K562 (cell line): ENCODE results near the gene GLIPR1L1. TPM values are rescaled to one million over a fixed set of nuclear protein-coding genes. Genes with fewer than 3 reads are reported as not detected.

Experiments used
- ATAC-seq: fragments of 200-7000 bp; cut with Tn5 transposase; 3 replicates; pipeline ENCODE4 v1.9.1; 2020; ENCODE audit warnings: moderate library complexity
- BruUV-seq: library from RNA; stranded (reverse); fragments of 400-500 nt; replicated peaks from 2 replicates; lab custom pipeline; 2021; lab: Mats Ljungman, UMichigan
- CTCF ChIA-PET: fragments of 300-600 bp; formaldehyde crosslinking; extraction: SDS; loops from one replicate; lab custom pipeline; 2021; ENCODE audit warnings: low intra/inter-chr PET ratio; lab: Yijun Ruan, JAX
- POLR2A ChIA-PET: fragments of 300-600, 350-650 bp; sonication (Branson Sonifier 250); formaldehyde crosslinking; extraction: SDS; loops from one replicate; lab custom pipeline; 2021; ENCODE audit warnings: antibody characterized with exemption, inconsistent platforms; lab: Yijun Ruan, JAX
- DNase-seq, 4 experiments: peaks; one replicate each; pipeline versions ENCODE4 v3.0.0 to v3.0.0-alpha.2; 2011 to 2018; ENCODE audit warnings: low spot score in 3 of 4, mixed read lengths in 3 of 4; ENCODE audit errors: extremely low read depth in 1 of 4
- FAIRE-seq: peaks from 2 replicates; lab custom pipeline; 2011; peaks lifted over from hg19 to GRCh38; lab: Jason Lieb, UNC
- H2AFZ ChIP-seq: 2 replicates; pipeline ENCODE4 v1.6.0; 2011; ENCODE audit warnings: low read depth, low read length, control low read depth, inconsistent platforms
- H3K27ac ChIP-seq: fragments of 200-600 bp; 3 replicates; pipeline ENCODE4 v1.8.0; 2011; ENCODE audit warnings: low read depth, mild to moderate bottlenecking, control low read depth, inconsistent platforms, low read length, moderate library complexity, mixed read lengths; ENCODE audit errors: extremely low read depth
- H3K27me3 ChIP-seq, 2 experiments: fragments of 300-600 bp in 1 of 2; 2 replicates in 1 of 2; 3 replicates in 1 of 2; pipeline versions ENCODE4 v1.6.0 to v1.8.0; 2011; ENCODE audit warnings: inconsistent platforms in 2 of 2, low read length in 2 of 2, mild to moderate bottlenecking in 1 of 2, mixed read lengths in 1 of 2, moderate library complexity in 1 of 2; ENCODE audit not compliant: control insufficient read depth in 2 of 2, insufficient read depth in 2 of 2
- H3K36me3 ChIP-seq: fragments of 300-600 bp; 3 replicates; pipeline ENCODE4 v1.8.0; 2011; ENCODE audit warnings: mild to moderate bottlenecking, low read length, inconsistent platforms; ENCODE audit not compliant: control insufficient read depth, insufficient read depth
- H3K4me1 ChIP-seq, 2 experiments: fragments of 200-600 bp in 1 of 2; replicated peaks in 1 of 2; 2 replicates in 1 of 2; 3 replicates in 1 of 2; pipeline versions ENCODE4 v1.5.1 to v1.8.0; 2011; ENCODE audit warnings: inconsistent platforms in 2 of 2, low read length in 2 of 2, mild to moderate bottlenecking in 1 of 2, mixed read lengths in 1 of 2, moderate library complexity in 1 of 2; ENCODE audit not compliant: control insufficient read depth in 2 of 2, insufficient read depth in 2 of 2
- H3K4me2 ChIP-seq: 2 replicates; pipeline ENCODE4 v1.6.1; 2011; ENCODE audit warnings: low read length, control low read depth, inconsistent platforms, mixed read lengths; ENCODE audit not compliant: insufficient read depth
- H3K4me3 ChIP-seq: fragments of 200-600 bp; sonication (generic), shearing (Covaris generic); 2 replicates; pipeline ENCODE4 v1.5.1; 2016; ENCODE audit warnings: control low read depth, inconsistent platforms
- H3K79me2 ChIP-seq: fragments of 200-600 bp; 3 replicates; pipeline ENCODE4 v1.8.0; 2011; ENCODE audit warnings: low read length, inconsistent platforms; ENCODE audit not compliant: control insufficient read depth, insufficient read depth
- H3K9ac ChIP-seq, 2 experiments: 2 replicates each; pipeline versions ENCODE4 v1.6.0 to v1.6.1; 2011; ENCODE audit warnings: low read depth in 2 of 2, low read length in 2 of 2, control low read depth in 1 of 2, inconsistent platforms in 1 of 2, mild to moderate bottlenecking in 1 of 2, mixed read lengths in 1 of 2; ENCODE audit not compliant: insufficient read depth in 1 of 2
- H3K9me1 ChIP-seq: one replicate; pipeline ENCODE4 v1.6.0; 2011; ENCODE audit warnings: inconsistent platforms, mild to moderate bottlenecking, low read length, moderate library complexity; ENCODE audit not compliant: control insufficient read depth, insufficient read depth
- H3K9me3 ChIP-seq: replicated peaks from 2 replicates; pipeline ENCODE4 v1.5.1; 2011; ENCODE audit warnings: low read depth, low read length, inconsistent platforms; ENCODE audit not compliant: control insufficient read depth, insufficient read depth
- H4K20me1 ChIP-seq: replicated peaks from 2 replicates; pipeline ENCODE4 v1.6.1; 2011; ENCODE audit warnings: low read length, inconsistent platforms, mixed read lengths; ENCODE audit not compliant: control insufficient read depth, insufficient read depth
- CBFA2T2 ChIP-seq: fragments of 450-650 bp; conservative IDR thresholded peaks from 2 replicates; pipeline ENCODE4 v1.6.1; 2017; ENCODE audit warnings: mild to moderate bottlenecking
- FOXJ2 ChIP-seq: fragments of 200-800 bp; sonication (Bioruptor generic); IDR thresholded peaks from 2 replicates; pipeline ENCODE4 v1.6.1; 2016; ENCODE audit warnings: missing genetic modification characterization, missing compliant biosample characterization
- HNRNPK ChIP-seq: fragments of 200-400 bp; formaldehyde crosslinking; IDR thresholded peaks from one replicate; pipeline ENCODE4 v1.6.1; 2018; ENCODE audit warnings: mild to moderate bottlenecking, low read depth, low read length; ENCODE audit not compliant: poor library complexity, severe bottlenecking
- ILF3 ChIP-seq: fragments of 450-650 bp; IDR thresholded peaks from 2 replicates; pipeline ENCODE4 v1.6.1; 2018; ENCODE audit warnings: antibody characterized with exemption, mild to moderate bottlenecking, moderate library complexity, borderline replicate concordance
- ZBTB49 ChIP-seq: sonication (generic); formaldehyde crosslinking; IDR thresholded peaks from 2 replicates; pipeline ENCODE4 v1.8.0; 2022; ENCODE audit warnings: missing genetic modification reagents, mild to moderate bottlenecking, borderline replicate concordance
- ZBTB8A ChIP-seq: fragments of 450-650 bp; IDR thresholded peaks from 2 replicates; pipeline ENCODE4 v1.6.1; 2018; ENCODE audit warnings: mild to moderate bottlenecking, moderate library complexity; ENCODE audit not compliant: partially characterized antibody
- ZNF780A ChIP-seq: fragments of 250-450 bp; sonication (Bioruptor Pico); IDR thresholded peaks from 2 replicates; pipeline ENCODE4 v1.5.0; 2021; ENCODE audit warnings: mild to moderate bottlenecking
- WGBS: fragments of 100-300 bp; shearing (Covaris generic); methylation state at CpG from one replicate; pipeline ENCODE4 v1.1.6; 2016; ENCODE audit warnings: low coverage, mixed read lengths; ENCODE audit not compliant: insufficient coverage; ENCODE audit errors: missing lambda C conversion rate; 5-methylcytosine and 5-hydroxymethylcytosine counted together
- in situ Hi-C: fragments of 300-500 bp; cut with MboI; formaldehyde crosslinking; loops from 4 replicates; pipeline ENCODE4 v1.15.0; 2018; ENCODE audit warnings: inconsistent platforms, mixed read lengths
- intact Hi-C: fragments of 100-400 bp; cut with micrococcal nuclease; formaldehyde crosslinking; loops from 2 replicates; pipeline ENCODE4 v1.14.2; 2022
- polyA plus RNA-seq, 8 experiments: library from polyadenylated mRNA; depleted of rRNA in 4 of 8; stranded (reverse) in 5 of 8; unstranded in 3 of 8; fragments of >200 nt; fragmentation: Nextera tagmentation in 2 of 8; fragmentation: Illumina TruSeq in 1 of 8; extraction: Ambion mirVana in 2 of 8; extraction: Trizol in 1 of 8; gene quantifications; 2 replicates each; pipeline versions ENCODE4 v1.2.1 to v1.2.3, GENCODE V29; 2011 to 2014; ENCODE audit warnings: inconsistent platforms in 1 of 8, missing spikeins in 1 of 8
- total RNA-seq, 7 experiments: library from RNA; depleted of rRNA in 6 of 7; stranded (reverse); fragments of >200 nt in 6 of 7; fragmentation: Illumina TruSeq in 2 of 7; extraction: Trizol in 2 of 7; gene quantifications; 2 replicates each; pipeline versions ENCODE4 v1.2.1 to v1.2.3, GENCODE V29; 2011 to 2021; ENCODE audit warnings: low replicate concordance in 1 of 7
- TF ChIP-seq, protein P1 (sequence below): fragments of 450-650 bp; formaldehyde crosslinking; IDR thresholded peaks from 2 replicates; pipeline ENCODE4 v1.4.0; 2020; ENCODE audit warnings: mild to moderate bottlenecking, moderate library complexity
- TF ChIP-seq, protein P2 (sequence below): sonication (generic); formaldehyde crosslinking; IDR thresholded peaks from 2 replicates; pipeline ENCODE4 v1.8.0; 2023; ENCODE audit warnings: missing genetic modification reagents, mild to moderate bottlenecking, borderline replicate concordance

The GLIPR1L1 gene
- total and polyA plus RNA-seq, 9 of the 15 experiments (the other 6 are each of a cell fraction or from before 2014, with no cell fraction given) = not detected

DNA sequence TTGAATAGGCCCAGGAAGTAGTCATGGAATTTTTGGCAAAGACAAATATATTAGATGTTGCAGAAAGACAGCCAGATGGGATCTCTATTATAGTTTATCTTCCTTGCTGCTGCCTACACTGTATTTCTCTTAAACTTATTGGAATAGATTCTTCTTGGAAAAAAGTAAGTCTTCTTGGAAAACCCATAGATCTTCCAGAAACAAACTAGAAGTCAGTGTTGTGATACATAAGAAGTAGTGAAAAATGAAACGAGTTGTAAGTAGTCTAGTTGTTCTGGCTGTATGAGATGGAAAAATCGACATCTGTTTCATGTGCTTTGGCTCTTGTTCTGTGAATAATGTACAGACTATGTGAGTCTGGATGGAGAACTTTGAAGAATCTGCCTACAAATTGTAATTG, 85.4 kb downstream of the GLIPR1L1 start:
- Histone ChIP-seq H3K9me3 (no peaks in the 10 kb centered on the region), H3K27ac (no peak overlapping the region), H3K4me3 (no peak overlapping the region), H3K36me3 (no peaks in the 10 kb centered on the region), H2AFZ (no peak overlapping the region), H4K20me1 (no peaks in the 10 kb centered on the region), H3K4me2 (no peak overlapping the region), H3K4me1 (no peaks in the 10 kb centered on the region), H3K9ac (no peak overlapping the region), H3K79me2 (no peaks in the 10 kb centered on the region), H3K9me1 (no peaks in the 10 kb centered on the region), H3K27me3 (no peaks in the 10 kb centered on the region)
- POLR2A ChIA-PET = no interaction called here
- 0% methylated on average over 2 of the region's 2 CpGs for WGBS
- TF ChIP-seq ILF3 = no peak
- no peak for TF ChIP-seq ZBTB8A
- TF ChIP-seq ZBTB49 = no peak
- TF ChIP-seq CBFA2T2 = no peak
- TF ChIP-seq FOXJ2 (tag) = no peak
- TF ChIP-seq, protein P1, sequence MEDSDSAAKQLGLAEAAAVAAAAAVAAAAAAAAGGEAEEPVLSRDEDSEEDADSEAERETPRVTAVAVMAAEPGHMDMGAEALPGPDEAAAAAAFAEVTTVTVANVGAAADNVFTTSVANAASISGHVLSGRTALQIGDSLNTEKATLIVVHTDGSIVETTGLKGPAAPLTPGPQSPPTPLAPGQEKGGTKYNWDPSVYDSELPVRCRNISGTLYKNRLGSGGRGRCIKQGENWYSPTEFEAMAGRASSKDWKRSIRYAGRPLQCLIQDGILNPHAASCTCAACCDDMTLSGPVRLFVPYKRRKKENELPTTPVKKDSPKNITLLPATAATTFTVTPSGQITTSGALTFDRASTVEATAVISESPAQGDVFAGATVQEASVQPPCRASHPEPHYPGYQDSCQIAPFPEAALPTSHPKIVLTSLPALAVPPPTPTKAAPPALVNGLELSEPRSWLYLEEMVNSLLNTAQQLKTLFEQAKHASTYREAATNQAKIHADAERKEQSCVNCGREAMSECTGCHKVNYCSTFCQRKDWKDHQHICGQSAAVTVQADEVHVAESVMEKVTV (CRISPR knock-in tag) = no peak
- TF ChIP-seq, protein P2, sequence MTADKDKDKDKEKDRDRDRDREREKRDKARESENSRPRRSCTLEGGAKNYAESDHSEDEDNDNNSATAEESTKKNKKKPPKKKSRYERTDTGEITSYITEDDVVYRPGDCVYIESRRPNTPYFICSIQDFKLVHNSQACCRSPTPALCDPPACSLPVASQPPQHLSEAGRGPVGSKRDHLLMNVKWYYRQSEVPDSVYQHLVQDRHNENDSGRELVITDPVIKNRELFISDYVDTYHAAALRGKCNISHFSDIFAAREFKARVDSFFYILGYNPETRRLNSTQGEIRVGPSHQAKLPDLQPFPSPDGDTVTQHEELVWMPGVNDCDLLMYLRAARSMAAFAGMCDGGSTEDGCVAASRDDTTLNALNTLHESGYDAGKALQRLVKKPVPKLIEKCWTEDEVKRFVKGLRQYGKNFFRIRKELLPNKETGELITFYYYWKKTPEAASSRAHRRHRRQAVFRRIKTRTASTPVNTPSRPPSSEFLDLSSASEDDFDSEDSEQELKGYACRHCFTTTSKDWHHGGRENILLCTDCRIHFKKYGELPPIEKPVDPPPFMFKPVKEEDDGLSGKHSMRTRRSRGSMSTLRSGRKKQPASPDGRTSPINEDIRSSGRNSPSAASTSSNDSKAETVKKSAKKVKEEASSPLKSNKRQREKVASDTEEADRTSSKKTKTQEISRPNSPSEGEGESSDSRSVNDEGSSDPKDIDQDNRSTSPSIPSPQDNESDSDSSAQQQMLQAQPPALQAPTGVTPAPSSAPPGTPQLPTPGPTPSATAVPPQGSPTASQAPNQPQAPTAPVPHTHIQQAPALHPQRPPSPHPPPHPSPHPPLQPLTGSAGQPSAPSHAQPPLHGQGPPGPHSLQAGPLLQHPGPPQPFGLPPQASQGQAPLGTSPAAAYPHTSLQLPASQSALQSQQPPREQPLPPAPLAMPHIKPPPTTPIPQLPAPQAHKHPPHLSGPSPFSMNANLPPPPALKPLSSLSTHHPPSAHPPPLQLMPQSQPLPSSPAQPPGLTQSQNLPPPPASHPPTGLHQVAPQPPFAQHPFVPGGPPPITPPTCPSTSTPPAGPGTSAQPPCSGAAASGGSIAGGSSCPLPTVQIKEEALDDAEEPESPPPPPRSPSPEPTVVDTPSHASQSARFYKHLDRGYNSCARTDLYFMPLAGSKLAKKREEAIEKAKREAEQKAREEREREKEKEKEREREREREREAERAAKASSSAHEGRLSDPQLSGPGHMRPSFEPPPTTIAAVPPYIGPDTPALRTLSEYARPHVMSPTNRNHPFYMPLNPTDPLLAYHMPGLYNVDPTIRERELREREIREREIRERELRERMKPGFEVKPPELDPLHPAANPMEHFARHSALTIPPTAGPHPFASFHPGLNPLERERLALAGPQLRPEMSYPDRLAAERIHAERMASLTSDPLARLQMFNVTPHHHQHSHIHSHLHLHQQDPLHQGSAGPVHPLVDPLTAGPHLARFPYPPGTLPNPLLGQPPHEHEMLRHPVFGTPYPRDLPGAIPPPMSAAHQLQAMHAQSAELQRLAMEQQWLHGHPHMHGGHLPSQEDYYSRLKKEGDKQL (CRISPR knock-in tag) = no peak
- no peak for TF ChIP-seq ZNF780A (CRISPR knock-in tag)
- TF ChIP-seq HNRNPK = no peak
- CTCF ChIA-PET = no interaction called here
- intact Hi-C loops = no loop called here
- DNase-seq = no peak
- ATAC-seq = no peak
- FAIRE-seq = no peak
- BruUV-seq = no TSS peak
- in situ Hi-C loops = no loop called here
